Keratinocyte (primary cell): ENCODE results near the gene DNAH3. TPM values are rescaled to one million over a fixed set of nuclear protein-coding genes. Genes with fewer than 3 reads are reported as not detected.
"Not testable (repeated sequence)": the region's sequence is repeated elsewhere in the genome, so short reads cannot be mapped to it uniquely, and the experiment has no call there.

Experiments
- DNase-seq: peaks from one replicate; pipeline ENCODE4 v3.0.0-alpha.2; 2011; ENCODE audit warnings: low read depth, missing footprints, low spot score
- FAIRE-seq: peaks from 2 replicates; lab custom pipeline; 2011; peaks lifted over from hg19 to GRCh38; lab: Jason Lieb, UNC
- H2AFZ ChIP-seq: 2 replicates; pipeline ENCODE4 v1.6.0; 2012; ENCODE audit warnings: low read length, control low read depth, inconsistent platforms; ENCODE audit not compliant: control insufficient read depth
- H3K27ac ChIP-seq: 2 replicates; pipeline ENCODE4 v1.5.1; 2011; ENCODE audit warnings: low read length; ENCODE audit not compliant: control insufficient read depth, insufficient read depth
- H3K27me3 ChIP-seq: 3 replicates; pipeline ENCODE4 v1.6.0; 2011; ENCODE audit warnings: low read length; ENCODE audit not compliant: control insufficient read depth, insufficient read depth; ENCODE audit errors: extremely low read depth
- H3K36me3 ChIP-seq, 2 experiments: 2 replicates in 1 of 2; 3 replicates in 1 of 2; pipeline ENCODE4 v1.5.1; 2011; ENCODE audit warnings: low read length in 2 of 2, mild to moderate bottlenecking in 1 of 2; ENCODE audit not compliant: control insufficient read depth in 2 of 2, insufficient read depth in 2 of 2; ENCODE audit errors: extremely low read depth in 1 of 2
- H3K4me1 ChIP-seq: 3 replicates; pipeline ENCODE4 v1.5.1; 2011; ENCODE audit warnings: low read length; ENCODE audit not compliant: control insufficient read depth, insufficient read depth; ENCODE audit errors: extremely low read depth
- H3K4me2 ChIP-seq: 3 replicates; pipeline ENCODE4 v1.6.0; 2011; ENCODE audit warnings: low read depth, low read length; ENCODE audit not compliant: control insufficient read depth, insufficient read depth; ENCODE audit errors: extremely low read depth
- H3K4me3 ChIP-seq, 3 experiments: fragments of 200-600 bp in 1 of 3; sonication (generic) in 1 of 3; 2 replicates in 2 of 3; 3 replicates in 1 of 3; pipeline ENCODE4 v1.5.1; 2011 to 2016; ENCODE audit warnings: low read length in 3 of 3, mild to moderate bottlenecking in 3 of 3, control low read depth in 2 of 3, inconsistent platforms in 1 of 3, low read depth in 1 of 3, mixed read lengths in 1 of 3, mixed run types in 1 of 3, moderate library complexity in 1 of 3; ENCODE audit not compliant: control insufficient read depth in 2 of 3, insufficient read depth in 2 of 3; ENCODE audit errors: extremely low read depth in 1 of 3
- H3K79me2 ChIP-seq: 2 replicates; pipeline ENCODE4 v1.6.0; 2012; ENCODE audit warnings: low read length; ENCODE audit not compliant: control insufficient read depth, insufficient read depth
- H3K9ac ChIP-seq: 3 replicates; pipeline ENCODE4 v1.6.0; 2011; ENCODE audit warnings: low read length; ENCODE audit not compliant: control insufficient read depth, insufficient read depth; ENCODE audit errors: extremely low read depth
- H3K9me1 ChIP-seq: 3 replicates; pipeline ENCODE4 v1.6.0; 2011; ENCODE audit warnings: low read length; ENCODE audit not compliant: control insufficient read depth, insufficient read depth; ENCODE audit errors: extremely low read depth
- H3K9me3 ChIP-seq: 2 replicates; pipeline ENCODE4 v1.5.1; 2012; ENCODE audit warnings: low read depth, low read length; ENCODE audit not compliant: control insufficient read depth
- H4K20me1 ChIP-seq: 3 replicates; pipeline ENCODE4 v1.6.0; 2011; ENCODE audit warnings: low read length; ENCODE audit not compliant: control insufficient read depth, insufficient read depth; ENCODE audit errors: extremely low read depth
- CTCF ChIP-seq, 3 experiments: IDR thresholded peaks in 1 of 3; conservative IDR thresholded peaks in 1 of 3; optimal IDR thresholded peaks in 1 of 3; 2 replicates in 2 of 3; 3 replicates in 1 of 3; pipeline versions ENCODE3 to v1.5.1; 2011; ENCODE audit warnings: low read length in 3 of 3, mild to moderate bottlenecking in 3 of 3, moderate library complexity in 2 of 3, control low read depth in 1 of 3, inconsistent platforms in 1 of 3; ENCODE audit not compliant: insufficient read depth in 2 of 3; ENCODE audit errors: extremely low read depth in 1 of 3
- EZH2 ChIP-seq: IDR thresholded peaks from one replicate; pipeline ENCODE4 v1.6.1; 2012; ENCODE audit warnings: inconsistent platforms, mild to moderate bottlenecking, low read length, moderate library complexity
- dilution Hi-C: fragments of 300-500 bp; cut with MboI; formaldehyde crosslinking; loops from one replicate; pipeline ENCODE4 v1.7.0; 2020; ENCODE audit warnings: low sequenced_read_pairs; ENCODE audit not compliant: extremely low pct_ligation_motif_present
- polyA plus RNA-seq, 5 experiments: library from polyadenylated mRNA; depleted of rRNA in 3 of 5; stranded (reverse) in 3 of 5; stranded (forward) in 1 of 5; unstranded in 1 of 5; fragments of >200 nt; gene quantifications; 1 replicate in 1 of 5; 2 replicates in 3 of 5; 3 replicates in 1 of 5; pipeline versions ENCODE4 v1.2.1 to v1.2.3, GENCODE V29; 2011 to 2012; ENCODE audit warnings: missing spikeins in 2 of 5, low read depth in 1 of 5, low replicate concordance in 1 of 5

DNAH3 gene
- polyA plus RNA-seq, 1 donor (not counting 4 experiments of a cell fraction or from before 2014, with no cell fraction given): 1.2 TPM

DNA sequence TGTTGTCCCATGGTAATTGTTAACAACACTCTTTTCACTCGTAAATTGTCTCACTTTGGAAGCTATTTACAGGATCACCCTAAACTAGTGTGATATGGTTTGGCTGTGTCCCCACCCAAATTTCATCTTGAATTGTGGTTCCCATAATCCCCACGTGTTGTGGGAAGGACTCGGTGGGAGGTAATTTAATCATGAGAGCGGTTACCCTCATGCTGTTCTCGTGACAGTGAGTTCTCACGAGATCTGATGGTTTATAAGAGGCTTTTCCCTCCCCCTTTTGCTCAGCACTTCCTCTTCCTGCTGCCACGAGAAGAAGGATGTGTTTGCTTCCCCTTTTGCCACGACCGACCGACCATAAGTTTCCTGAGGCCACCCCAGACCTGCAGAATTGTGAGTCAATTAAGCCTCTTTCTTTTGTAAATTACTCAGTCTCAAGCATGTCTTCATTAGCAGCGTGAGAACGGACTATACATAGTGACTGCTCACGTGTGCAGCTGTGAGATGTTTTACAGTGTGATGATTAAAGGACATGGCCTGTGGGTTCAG is 34.4 kb downstream of the DNAH3 start:
- H2AFZ ChIP-seq: no peak overlapping the region
- FAIRE-seq (no peak), DNase-seq (no peak)
- no peaks in the 10 kb centered on the region for H4K20me1 ChIP-seq
- H3K9me1 ChIP-seq: no peaks in the 10 kb centered on the region
- no peaks in the 10 kb centered on the region for H3K36me3 ChIP-seq
- H3K4me2 ChIP-seq: no peak overlapping the region
- H3K4me1 ChIP-seq: peaks cover 6% of the 10 kb centered on the region
- no peak overlapping the region for H3K27ac ChIP-seq
- H3K9me3 ChIP-seq: no peaks in the 10 kb centered on the region
- H3K27me3 ChIP-seq: no peaks in the 10 kb centered on the region
- no peak overlapping the region for H3K4me3 ChIP-seq
- H3K9ac ChIP-seq: no peak overlapping the region
- TF ChIP-seq CTCF (optimal IDR thresholded peaks at IDR 0.05 in 1 of 3, IDR thresholded peaks at IDR 0.05 in 1 of 3, conservative IDR thresholded peaks at IDR 0.05 in 1 of 3; ENCODE audit: extremely low read depth in 1 of 3, insufficient read depth in 2 of 3, low read length in 3 of 3) (no peak), EZH2 (no peak)
- dilution Hi-C loops: no loop called here
- no peaks in the 10 kb centered on the region for H3K79me2 ChIP-seq

- DNase-seq, H3K27me3 ChIP-seq, H3K27ac ChIP-seq, H3K4me2 ChIP-seq, H3K4me1 ChIP-seq, H3K9ac ChIP-seq, H3K36me3 ChIP-seq, H3K9me1 ChIP-seq, H3K9me3 ChIP-seq, H3K79me2 ChIP-seq, H4K20me1 ChIP-seq, dilution Hi-C loops, H3K4me3 ChIP-seq, FAIRE-seq, H2AFZ ChIP-seq: not testable (repeated sequence)
These were observed 35.1 kb downstream of the DNAH3 start for GRCh38 chr16:21115551-21115950.
